ENCODE data around the gene LIPG.
"Not testable (repeated sequence)": the region's sequence is repeated elsewhere in the genome, so short reads cannot be mapped to it uniquely, and the experiment has no call there.

Gene LIPG

GRCh38 chr18:49579041-49579440 is 17.2 kb downstream of the LIPG start:
- not testable (repeated sequence) for DNase-seq

DNA sequence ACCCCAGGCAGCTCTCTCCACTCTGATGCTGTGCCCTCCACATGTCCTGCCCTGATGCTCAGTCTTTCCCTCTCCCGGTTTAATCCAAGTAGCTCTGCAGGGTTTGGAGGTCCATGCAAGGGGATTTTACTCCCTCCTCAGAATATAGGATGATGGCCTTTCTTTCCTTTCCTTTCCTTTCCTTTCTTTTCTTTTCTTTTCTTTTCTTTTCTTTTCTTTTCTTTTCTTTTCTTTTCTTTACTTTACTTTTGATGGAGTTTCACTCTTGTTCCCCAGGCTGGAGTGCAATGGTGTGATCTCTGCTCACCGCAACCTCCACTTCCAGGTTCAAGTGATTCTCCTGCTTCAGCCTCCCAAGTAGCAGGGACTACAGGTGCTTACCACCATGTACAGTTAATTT is 17.7 kb downstream of the LIPG start:
- not testable (repeated sequence) for DNase-seq

- no peak for DNase-seq
Measured at GRCh38 chr18:49580279-49580678, 18.4 kb downstream of the LIPG start.

- DNase-seq = no peak
Measured at GRCh38 chr18:49581371-49581770, 19.5 kb downstream of the LIPG start.

DNA sequence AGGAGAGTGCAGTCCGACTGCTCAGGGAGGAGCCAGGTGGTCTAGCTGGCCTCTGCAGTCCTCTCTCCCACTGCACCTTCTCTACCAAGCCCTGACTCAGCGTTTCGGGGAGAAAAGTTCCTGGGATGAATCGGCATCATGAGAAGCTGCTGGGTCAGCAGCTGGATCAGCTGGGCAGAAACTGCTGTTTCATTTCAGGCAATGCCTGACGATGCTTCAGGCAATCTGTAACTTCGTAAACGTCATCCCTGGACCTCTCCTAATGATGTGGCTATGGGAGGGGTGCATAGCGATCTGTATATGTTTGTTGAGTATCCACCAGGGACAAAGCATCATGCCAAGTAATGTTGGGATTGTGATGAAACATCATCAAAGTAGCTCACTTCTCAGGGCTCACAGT is 20.7 kb downstream of the LIPG start:
- no peak for DNase-seq

- no peak for DNase-seq
Measured at GRCh38 chr18:49584394-49584793, 22.5 kb downstream of the LIPG start.

DNA sequence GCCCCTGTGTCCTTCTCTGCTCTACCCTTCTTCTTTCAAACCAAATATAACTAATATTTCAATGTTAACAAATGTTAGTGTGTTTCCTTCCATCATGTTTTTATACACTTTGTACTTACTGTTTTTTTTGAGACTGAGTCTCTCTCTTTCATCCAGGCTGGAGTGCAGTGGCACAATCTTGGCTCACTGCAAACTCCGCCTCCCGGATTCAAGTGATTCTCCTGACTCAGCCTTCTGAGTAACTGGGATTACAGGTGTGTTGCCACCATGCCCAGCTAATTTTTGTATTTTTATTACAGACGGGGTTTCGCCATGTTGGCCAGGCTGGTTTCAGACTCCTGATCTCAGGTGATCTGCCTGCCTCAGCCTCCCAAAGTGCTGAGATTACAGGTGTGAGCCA is 23.1 kb downstream of the LIPG start:
- not testable (repeated sequence) for DNase-seq

GRCh38 chr18:49585781-49586663 is 24.2 kb downstream of the LIPG start:
- no peak for DNase-seq

DNA sequence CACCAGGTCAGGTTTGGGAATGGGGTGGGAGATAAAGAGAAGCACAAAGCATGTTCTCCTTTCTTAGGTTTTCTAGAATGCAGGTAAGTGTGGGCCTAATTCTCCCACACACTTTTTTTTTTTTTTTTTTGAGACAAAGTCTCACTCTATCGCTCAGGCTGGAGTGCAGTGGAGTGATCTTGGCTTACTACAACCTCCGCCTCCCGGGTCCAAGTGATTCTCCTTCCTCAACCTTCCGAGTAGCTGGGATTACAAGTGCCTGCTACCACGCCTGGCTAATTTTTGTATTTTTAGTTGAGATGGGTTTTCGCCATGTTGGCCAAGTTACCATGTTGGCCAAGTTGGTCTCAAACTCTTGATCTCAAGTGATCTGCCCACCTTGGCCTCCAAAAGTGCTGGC is 26.3 kb downstream of the LIPG start:
- DNase-seq = no peak

DNA sequence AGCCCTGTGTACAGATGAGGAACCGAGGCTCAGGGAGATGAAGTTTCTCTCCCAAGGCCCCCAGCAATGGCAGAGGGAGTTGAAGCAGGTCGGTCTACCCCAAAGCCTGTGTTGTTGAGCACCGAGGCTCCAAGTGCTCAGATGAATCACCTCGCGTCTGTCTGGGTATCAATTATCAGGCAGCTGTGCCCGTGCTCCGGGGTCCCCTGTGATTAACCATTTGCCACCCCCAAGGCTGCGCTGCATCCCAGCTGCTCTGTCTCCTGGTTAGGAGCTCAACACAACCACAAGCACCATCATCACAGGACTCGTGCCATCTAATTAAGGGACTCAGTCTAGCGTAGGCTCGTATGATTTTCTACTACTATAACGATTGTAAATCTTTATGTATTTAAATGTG is 27.1 kb downstream of the LIPG start:
- DNase-seq = no peak

- DNase-seq = no peak
Measured at GRCh38 chr18:49590608-49591007, 28.8 kb downstream of the LIPG start.

DNA sequence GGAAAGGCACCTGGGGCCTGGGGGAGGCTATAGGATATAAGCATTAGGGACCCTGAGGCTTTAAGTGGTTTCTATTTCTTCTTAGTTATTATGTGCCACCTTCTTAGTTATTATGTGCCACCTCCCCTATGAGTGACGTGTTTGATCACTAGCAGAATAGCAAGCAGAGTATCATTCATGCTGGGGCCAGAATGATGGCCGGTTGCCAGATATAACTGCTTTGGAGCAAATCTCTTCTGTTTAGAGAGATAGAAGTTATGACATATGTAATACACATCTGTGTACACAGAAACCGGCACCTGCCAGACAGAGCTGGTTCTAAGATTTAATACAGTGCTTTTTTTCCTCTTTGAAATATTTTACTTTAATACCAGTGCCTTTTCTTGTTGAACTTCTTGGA is 29.4 kb downstream of the LIPG start:
- DNase-seq = no peak

DNA sequence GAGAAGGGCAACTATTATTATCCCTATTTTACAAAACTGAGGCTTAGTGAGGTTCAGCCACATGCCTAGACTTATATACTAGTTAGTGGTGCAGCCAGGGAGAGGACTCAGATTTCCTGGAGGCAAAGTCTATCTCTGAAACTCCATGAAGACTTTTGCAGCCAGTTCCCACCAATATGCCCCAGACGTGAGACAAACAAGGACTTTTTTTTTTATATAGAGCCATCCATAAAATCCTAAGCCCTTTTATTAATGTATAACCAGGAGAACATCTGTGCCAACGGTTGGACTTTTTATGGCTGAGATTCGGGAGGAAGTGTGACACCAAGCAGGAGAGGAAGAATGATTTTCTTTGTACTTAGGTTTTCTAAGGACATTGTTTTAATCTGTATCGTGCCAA is 29.9 kb downstream of the LIPG start:
- no peak for DNase-seq

DNA sequence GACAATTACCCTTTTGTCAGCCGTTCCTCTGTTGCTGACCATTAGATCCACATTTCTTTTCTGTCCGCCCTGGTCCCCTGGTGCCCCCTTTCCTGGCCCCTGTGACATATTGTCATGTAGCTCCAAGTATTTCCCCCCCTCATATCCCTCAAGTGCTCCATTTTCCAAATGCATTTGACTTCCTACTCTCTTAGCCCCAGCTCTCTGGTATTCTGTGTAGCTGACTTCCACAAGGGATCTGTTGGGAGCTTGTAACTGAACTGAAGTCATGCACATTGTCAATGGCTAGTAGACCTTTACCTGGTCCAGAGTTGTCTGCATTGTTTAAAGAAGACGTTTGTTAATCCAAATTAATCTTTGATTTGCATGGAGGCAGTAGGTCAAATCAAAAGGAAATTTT is 34.8 kb downstream of the LIPG start:
- DNase-seq = no peak

DNA sequence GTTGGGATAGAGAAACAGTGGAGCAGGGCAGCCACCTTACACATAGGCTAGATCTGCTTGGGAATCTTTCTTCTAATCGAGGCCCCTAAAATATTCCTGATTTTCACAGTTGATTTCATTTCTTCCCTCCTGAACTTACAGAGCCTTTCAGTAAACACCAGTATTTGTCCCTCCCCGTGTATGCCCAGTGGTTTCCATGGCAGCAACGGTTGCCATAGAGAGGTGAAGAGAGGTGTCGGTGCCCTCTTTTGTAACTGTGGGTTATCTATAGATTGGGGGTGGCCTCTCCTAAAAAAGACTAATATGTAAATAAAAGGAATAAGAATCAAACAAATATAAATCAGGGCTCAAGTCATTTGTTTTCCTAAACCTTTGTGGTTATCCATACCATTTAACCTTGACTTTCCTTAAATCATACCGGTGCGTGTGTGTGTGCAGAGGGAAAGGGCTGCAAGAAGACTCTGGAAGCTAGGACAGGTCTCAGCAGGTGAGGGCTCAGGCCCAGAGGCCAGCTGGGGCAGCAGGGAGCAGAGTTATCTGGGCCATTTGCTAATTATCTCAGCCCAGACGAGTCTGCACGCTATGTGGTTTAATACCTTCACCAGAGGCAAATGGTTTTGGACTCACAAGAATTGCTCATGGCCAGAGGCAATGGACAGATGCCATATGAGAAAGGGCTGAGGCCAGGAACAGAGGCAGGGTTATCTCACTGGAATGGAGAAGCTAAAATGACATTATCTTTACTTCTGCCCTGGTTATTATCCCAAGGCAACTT is 35.5 kb downstream of the LIPG start:
- peak; percentile 37 for DNase-seq

- no peak for DNase-seq
Measured at GRCh38 chr18:49601211-49601610, 39.4 kb downstream of the LIPG start.

- DNase-seq = no peak
Measured at GRCh38 chr18:49608366-49609255, 46.8 kb downstream of the LIPG start.

DNA sequence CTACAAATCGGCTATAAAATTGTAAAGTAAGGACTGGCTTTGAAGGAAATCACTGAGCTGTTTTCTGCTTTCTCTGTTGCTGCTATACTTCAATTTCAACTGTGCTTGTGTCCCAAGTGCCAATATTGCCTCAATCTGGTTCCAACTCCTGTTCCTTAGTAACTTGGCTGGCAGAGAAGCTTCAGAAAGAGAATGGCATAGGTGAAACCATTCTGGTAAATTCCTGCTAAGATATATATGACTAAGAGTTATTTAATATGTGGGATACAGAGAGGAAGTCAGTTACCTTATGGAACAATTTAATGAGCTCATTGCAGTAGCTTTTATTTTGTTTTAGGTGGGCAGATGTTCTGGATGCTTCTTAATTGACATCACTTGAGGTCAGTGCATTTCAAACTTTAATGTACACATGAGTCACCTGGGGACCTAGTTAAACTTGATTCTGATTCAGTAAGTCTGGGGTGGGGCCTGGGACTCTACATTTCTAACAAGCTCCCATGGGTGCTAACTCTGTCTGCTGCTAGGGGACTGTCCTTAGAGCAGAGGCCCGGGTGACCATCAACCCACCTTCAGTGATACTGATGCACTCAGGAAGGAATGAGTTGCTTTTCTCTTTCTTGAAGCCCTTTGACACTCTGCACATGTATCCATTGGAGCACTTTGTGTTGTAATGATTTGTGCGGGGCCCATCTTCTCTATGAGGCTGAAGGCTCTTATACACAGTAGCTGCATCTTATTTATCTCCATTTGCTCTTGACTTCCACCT is 47.6 kb downstream of the LIPG start:
- DNase-seq = peak; percentile 21

DNA sequence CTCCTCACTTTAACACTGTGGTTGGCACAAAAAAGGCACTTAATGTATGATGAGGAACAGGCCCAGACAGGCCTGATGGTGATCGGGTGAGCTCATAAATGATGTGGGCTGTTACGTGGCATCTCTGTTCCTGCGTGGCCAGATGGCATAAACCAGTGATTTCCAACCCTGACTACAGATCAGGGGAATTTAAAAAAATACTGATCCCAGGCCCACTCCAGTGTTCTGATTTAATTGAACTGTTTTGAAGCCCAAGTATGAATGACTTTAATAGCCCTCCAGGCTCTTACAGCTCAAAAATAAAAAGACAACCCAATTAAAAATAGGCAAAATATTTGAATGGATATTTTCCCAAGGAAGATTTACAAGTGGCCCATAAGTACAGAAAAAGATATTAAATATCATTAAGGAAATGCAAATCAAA is 48.2 kb downstream of the LIPG start:
- DNase-seq = no peak

DNA sequence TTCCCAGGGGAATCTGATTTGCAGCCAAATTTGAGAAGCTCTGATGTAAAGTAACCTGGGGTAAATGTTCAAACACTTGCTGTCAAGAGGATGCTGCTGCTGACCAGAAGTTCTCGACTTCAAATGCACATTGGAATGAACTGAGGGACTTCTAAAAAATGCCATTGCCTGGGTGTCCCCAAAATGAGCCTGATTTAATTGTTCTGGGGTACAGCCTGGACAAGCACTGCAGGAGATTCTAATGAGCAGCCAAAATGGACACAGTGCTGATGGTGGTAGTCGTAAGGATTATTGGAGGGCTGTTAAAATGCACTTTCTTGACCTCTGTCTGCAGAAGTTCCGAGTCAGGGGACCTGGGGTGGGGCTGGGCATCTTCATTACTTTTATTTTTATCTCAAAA is 49.5 kb downstream of the LIPG start:
- DNase-seq = no peak

GRCh38 chr18:49612515-49613033 is 50.7 kb downstream of the LIPG start:
- no peak for DNase-seq

DNA sequence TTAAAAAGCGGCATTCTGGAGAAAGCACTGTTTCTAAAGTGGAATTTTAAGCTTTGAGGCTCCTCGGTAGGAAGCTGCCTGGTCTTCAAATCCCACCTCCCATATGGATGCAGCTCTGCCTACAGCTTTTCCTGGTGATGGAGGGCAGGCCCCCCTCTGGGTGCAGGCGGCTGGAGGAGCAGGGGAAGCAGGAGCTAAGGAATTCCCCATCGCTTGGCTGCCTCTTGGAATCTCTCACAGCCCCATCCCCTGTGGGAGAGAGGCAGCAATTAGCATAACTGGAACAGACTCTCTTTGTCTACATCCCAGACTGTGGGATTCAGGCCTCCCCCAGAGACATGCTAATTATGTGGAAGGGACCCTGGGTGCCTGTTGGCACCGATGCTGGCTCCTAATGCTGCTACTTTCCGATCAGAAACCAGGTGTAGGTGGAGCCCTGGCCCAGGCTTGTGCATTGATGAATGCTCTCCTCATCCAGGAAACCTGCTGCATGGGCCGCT is 51.3 kb downstream of the LIPG start:
- no peak for DNase-seq

All from EL (cell line).